GM12878 (cell line): ENCODE measurements around the gene CLASP1. TPM values are rescaled to one million over a fixed set of nuclear protein-coding genes. Genes with fewer than 3 reads are reported as not detected.

Source experiments
- ATAC-seq: fragments of 200-7000 bp; cut with Tn5 transposase; 3 replicates; pipeline ENCODE4 v1.9.1; 2020; ENCODE audit warnings: mild to moderate bottlenecking, moderate library complexity
- BruUV-seq: library from RNA; stranded (reverse); fragments of 400-500 nt; replicated peaks from 2 replicates; lab custom pipeline; 2021; lab: Mats Ljungman, UMichigan
- CTCF ChIA-PET: fragments of 300-600 bp; sonication (Branson Sonifier 250); formaldehyde crosslinking; extraction: SDS; loops from one replicate; lab custom pipeline; 2021; ENCODE audit warnings: inconsistent platforms; lab: Yijun Ruan, JAX
- POLR2A ChIA-PET: fragments of 350-600 bp; formaldehyde crosslinking; extraction: SDS; loops from one replicate; lab custom pipeline; 2021; ENCODE audit warnings: inconsistent platforms; lab: Charles Lee
- RAD21 ChIA-PET: fragments of 300-600 bp; sonication (Branson Sonifier 250); formaldehyde crosslinking; loops from one replicate; lab custom pipeline; 2023; ENCODE audit warnings: antibody characterized with exemption; ENCODE audit not compliant: unreplicated experiment; lab: Charles Lee
- SMC1A ChIA-PET: fragments of 300-600 bp; sonication (Branson Sonifier 250); formaldehyde crosslinking; loops from one replicate; lab custom pipeline; 2023; ENCODE audit not compliant: unreplicated experiment, uncharacterized antibody; lab: Charles Lee
- DNase-seq: peaks from one replicate; pipeline ENCODE4 v3.0.0-alpha.2; 2011; ENCODE audit warnings: low read depth, low spot score
- FAIRE-seq: peaks from 3 replicates; lab custom pipeline; 2011; peaks lifted over from hg19 to GRCh38; lab: Jason Lieb, UNC
- H2AFZ ChIP-seq: 2 replicates; pipeline ENCODE4 v1.6.0; 2011; ENCODE audit warnings: low read depth, low read length, control low read depth; ENCODE audit not compliant: control insufficient read depth
- H3K27ac ChIP-seq: 2 replicates; pipeline ENCODE4 v1.5.1; 2011; ENCODE audit warnings: control low read depth; ENCODE audit not compliant: control insufficient read depth, insufficient read depth
- H3K27me3 ChIP-seq, 2 experiments: replicated peaks in 1 of 2; 2 replicates each; pipeline versions ENCODE4 v1.6.0 to v1.6.1; 2011; ENCODE audit warnings: low read length in 1 of 2; ENCODE audit not compliant: control insufficient read depth in 2 of 2, insufficient read depth in 2 of 2
- H3K36me3 ChIP-seq, 2 experiments: 2 replicates each; pipeline ENCODE4 v1.5.1; 2011; ENCODE audit warnings: low read length in 1 of 2; ENCODE audit not compliant: control insufficient read depth in 2 of 2, insufficient read depth in 2 of 2
- H3K4me1 ChIP-seq: 2 replicates; pipeline ENCODE4 v1.6.1; 2011; ENCODE audit warnings: mild to moderate bottlenecking, low read length, moderate library complexity, mixed read lengths; ENCODE audit not compliant: control insufficient read depth, insufficient read depth
- H3K4me2 ChIP-seq: 2 replicates; pipeline ENCODE4 v1.6.0; 2011; ENCODE audit warnings: control low read depth; ENCODE audit not compliant: control insufficient read depth, insufficient read depth
- H3K4me3 ChIP-seq: fragments of 200-600 bp; sonication (generic); 2 replicates; pipeline ENCODE4 v1.5.1; 2016
- H3K79me2 ChIP-seq: 2 replicates; pipeline ENCODE4 v1.6.0; 2011; ENCODE audit warnings: low read length; ENCODE audit not compliant: control insufficient read depth, insufficient read depth
- H3K9ac ChIP-seq: 2 replicates; pipeline ENCODE4 v1.8.0; 2011; ENCODE audit warnings: low read length, control low read depth, mixed read lengths; ENCODE audit not compliant: control insufficient read depth, insufficient read depth
- H3K9me3 ChIP-seq: replicated peaks from 3 replicates; pipeline ENCODE4 v1.5.1; 2011; ENCODE audit warnings: mild to moderate bottlenecking, low read length; ENCODE audit not compliant: control insufficient read depth, insufficient read depth
- H4K20me1 ChIP-seq: 2 replicates; pipeline ENCODE4 v1.6.0; 2011; ENCODE audit not compliant: control insufficient read depth, insufficient read depth
- CBFB ChIP-seq: IDR thresholded peaks from 2 replicates; pipeline ENCODE4 v1.6.1; 2016; ENCODE audit warnings: antibody characterized with exemption, low read depth
- CREB1 ChIP-seq: IDR thresholded peaks from 2 replicates; pipeline ENCODE4 v1.6.1; 2012; ENCODE audit warnings: low read depth, mild to moderate bottlenecking, inconsistent platforms
- DPF2 ChIP-seq: fragments of 450-650 bp; IDR thresholded peaks from 2 replicates; pipeline ENCODE4 v1.6.1; 2017; ENCODE audit warnings: mild to moderate bottlenecking
- FOXM1 ChIP-seq: IDR thresholded peaks from 2 replicates; pipeline ENCODE4 v1.6.1; 2012; ENCODE audit warnings: low read depth, mild to moderate bottlenecking, inconsistent platforms, low read length, moderate library complexity
- GATAD2B ChIP-seq: fragments of 450-650 bp; conservative IDR thresholded peaks from 2 replicates; pipeline ENCODE4 v1.6.1; 2017; ENCODE audit warnings: low read depth, mild to moderate bottlenecking, moderate library complexity
- HDGF ChIP-seq: fragments of 450-650 bp; IDR thresholded peaks from 2 replicates; pipeline ENCODE4 v1.6.1; 2016; ENCODE audit warnings: antibody characterized with exemption
- IKZF1 ChIP-seq: fragments of 450-650 bp; conservative IDR thresholded peaks from 2 replicates; pipeline ENCODE4 v1.6.1; 2017; ENCODE audit warnings: antibody characterized with exemption, mild to moderate bottlenecking
- IRF4 ChIP-seq: IDR thresholded peaks from 2 replicates; pipeline ENCODE4 v1.6.1; 2011; ENCODE audit warnings: low read depth, low read length
- NKRF ChIP-seq: fragments of 450-650 bp; conservative IDR thresholded peaks from 2 replicates; pipeline ENCODE4 v1.6.1; 2017; ENCODE audit warnings: mild to moderate bottlenecking, moderate library complexity
- NR2C1 ChIP-seq: fragments of 450-650 bp; IDR thresholded peaks from 2 replicates; pipeline ENCODE4 v1.6.1; 2017; ENCODE audit warnings: antibody characterized with exemption, mild to moderate bottlenecking, moderate library complexity
- PML ChIP-seq: IDR thresholded peaks from 2 replicates; pipeline ENCODE4 v1.6.1; 2012; ENCODE audit warnings: low read length, inconsistent platforms
- POLR2AphosphoS2 ChIP-seq: IDR thresholded peaks from 2 replicates; pipeline ENCODE4 v1.6.1; 2011; ENCODE audit warnings: low read depth, mild to moderate bottlenecking, low read length, improper control_type of control experiment, moderate library complexity
- SMAD1 ChIP-seq: fragments of 450-650 bp; IDR thresholded peaks from 2 replicates; pipeline ENCODE4 v1.6.1; 2018; ENCODE audit warnings: mild to moderate bottlenecking, low read depth; ENCODE audit not compliant: partially characterized antibody
- SUPT20H ChIP-seq: IDR thresholded peaks from 2 replicates; pipeline ENCODE4 v1.6.1; 2011; ENCODE audit warnings: low read depth, mild to moderate bottlenecking, low read length, moderate library complexity, borderline replicate concordance; ENCODE audit not compliant: control insufficient read depth
- ZBTB40 ChIP-seq: fragments of 450-650 bp; IDR thresholded peaks from 2 replicates; pipeline ENCODE4 v1.6.1; 2016; ENCODE audit warnings: mild to moderate bottlenecking, moderate library complexity, borderline replicate concordance
- WGBS: methylation state at CpG from one replicate; pipeline ENCODE4 v1.1.6; 2016; ENCODE audit warnings: low lambda C conversion rate; ENCODE audit not compliant: insufficient replicate concordance, insufficient coverage; ENCODE audit errors: missing lambda C conversion rate; 5-methylcytosine and 5-hydroxymethylcytosine counted together
- in situ Hi-C: fragments of 300-500 bp; cut with MboI; formaldehyde crosslinking; loops from 9 replicates; pipeline ENCODE4 v1.14.3; 2018; ENCODE audit warnings: mixed read lengths
- intact Hi-C: fragments of 100-400 bp; cut with micrococcal nuclease; formaldehyde crosslinking; loops from one replicate; pipeline ENCODE4 v1.14.2; 2022; ENCODE audit not compliant: unreplicated experiment
- polyA plus RNA-seq, 11 experiments: library from polyadenylated mRNA; depleted of rRNA in 4 of 11; unstranded in 6 of 11; stranded (reverse) in 5 of 11; fragments of >200 nt; fragmentation: Nextera tagmentation in 4 of 11; fragmentation: Illumina TruSeq in 1 of 11; extraction: Ambion mirVana in 4 of 11; extraction: Trizol in 1 of 11; gene quantifications; 1 replicate in 1 of 11; 2 replicates in 10 of 11; pipeline versions ENCODE4 v1.2.1 to v1.2.3, GENCODE V29; 2011 to 2016; ENCODE audit warnings: inconsistent platforms in 2 of 11, missing spikeins in 2 of 11, low read depth in 1 of 11
- total RNA-seq, 4 experiments: library from RNA; depleted of rRNA in 3 of 4; stranded (reverse); fragments of >200 nt in 3 of 4; fragmentation: Illumina TruSeq in 1 of 4; extraction: Trizol in 1 of 4; gene quantifications; 2 replicates each; pipeline versions ENCODE4 v1.2.1 to v1.2.3, GENCODE V29; 2013 to 2021

CLASP1 gene
- total and polyA plus RNA-seq, 10 of the 15 experiments (the other 5 are each of a cell fraction or from before 2014, with no cell fraction given): 1.4 to 62.4 (median 32.9) TPM

DNA sequence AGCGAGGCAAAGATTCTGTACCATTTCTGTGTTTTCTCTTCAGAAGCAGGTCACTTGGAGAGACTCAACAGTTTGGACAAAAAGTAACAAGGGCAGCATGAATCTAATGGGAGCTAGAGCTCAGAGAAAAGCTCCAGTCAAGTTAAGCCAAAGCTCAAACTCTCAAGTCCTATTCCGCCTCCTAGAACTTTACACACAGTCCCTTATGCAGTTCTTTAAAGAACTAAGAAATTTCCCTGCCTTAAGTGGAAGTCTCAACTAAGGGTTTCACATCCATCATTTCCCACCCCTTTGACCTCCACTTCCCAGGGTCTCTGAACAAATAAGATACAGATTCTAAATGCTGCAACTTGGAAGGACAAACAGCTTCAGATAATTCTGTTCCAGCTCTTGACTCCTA is 239.9 kb downstream of the CLASP1 start:
- no TSS peak for BruUV-seq
- intact Hi-C loops: loop anchor here (10.0 kb wide), 1 partner anchor 335 kb away; no protein-coding TSS in a partner anchor
- Histone ChIP-seq H3K79me2 (no peaks in the 10 kb centered on the region), H3K36me3 (peaks cover 0 to 26% of the 10 kb centered on the region in 2 experiments; a peak in 2 of 4 replicates), H3K4me3 (no peak overlapping the region), H3K9me3 (no peaks in the 10 kb centered on the region), H2AFZ (no peak overlapping the region), H4K20me1 (no peaks in the 10 kb centered on the region), H3K4me2 (no peak overlapping the region), H3K9ac (no peak overlapping the region), H3K27me3 (no peaks in the 10 kb centered on the region), H3K4me1 (no peaks in the 10 kb centered on the region), H3K27ac (no peak overlapping the region)
- SMC1A ChIA-PET: interaction anchor here (1.1 kb wide), 1 partner anchor 14 kb away, joined by 4 read pairs; no protein-coding TSS in a partner anchor
- POLR2A ChIA-PET: no interaction called here
- in situ Hi-C loops: no loop called here
- CTCF ChIA-PET: interaction anchor here (1.1 to 1.9 kb wide), 2 partner anchors 15 to 21 kb away, joined by 3 to 6 read pairs; no protein-coding TSS in a partner anchor
- DNase-seq (no peak), ATAC-seq (no peak), FAIRE-seq (no peak)
- 100% methylated on average over 2 of the region's 2 CpGs for WGBS
- no peak for TF ChIP-seq IKZF1
- no peak for TF ChIP-seq NKRF
- TF ChIP-seq SMAD1: no peak
- TF ChIP-seq ZBTB40: no peak
- TF ChIP-seq HDGF: no peak
- TF ChIP-seq CBFB: no peak
- no peak for TF ChIP-seq GATAD2B
- TF ChIP-seq FOXM1: no peak
- TF ChIP-seq POLR2AphosphoS2: no peak
- TF ChIP-seq CREB1: no peak
- TF ChIP-seq NR2C1: no peak
- TF ChIP-seq PML: no peak
- no peak for TF ChIP-seq DPF2
- no peak for TF ChIP-seq IRF4
- no peak for TF ChIP-seq SUPT20H
- RAD21 ChIA-PET: interaction anchor here (1.3 kb wide), 1 partner anchor 238 kb away, joined by 4 read pairs; no protein-coding TSS in a partner anchor
